Astrocyte (in vitro differentiated cells and primary cell): ENCODE results near the gene C11orf24. TPM values are rescaled to one million over a fixed set of nuclear protein-coding genes. Genes with fewer than 3 reads are reported as not detected.
A peak's percentile ranks its signal among the peaks of the same experiment; 100 is the strongest.

ENCODE experiments used
- DNase-seq: peaks from one replicate; pipeline ENCODE4 v3.0.0-alpha.2; 2010; ENCODE audit warnings: low read depth
- FAIRE-seq: peaks from 2 replicates; lab custom pipeline; 2011; peaks lifted over from hg19 to GRCh38; lab: Jason Lieb, UNC
- H2AFZ ChIP-seq: 2 replicates; pipeline ENCODE4 v1.6.0; 2012; ENCODE audit warnings: low read depth, low read length, inconsistent platforms
- H3K27ac ChIP-seq: 2 replicates; pipeline ENCODE4 v1.5.1; 2011; ENCODE audit warnings: low read depth, low read length, inconsistent platforms
- H3K27me3 ChIP-seq: 2 replicates; pipeline ENCODE4 v1.6.0; 2011; ENCODE audit warnings: low read length, inconsistent platforms; ENCODE audit not compliant: insufficient read depth
- H3K36me3 ChIP-seq: 2 replicates; pipeline ENCODE4 v1.5.1; 2011; ENCODE audit warnings: low read length, inconsistent platforms; ENCODE audit not compliant: insufficient read depth
- H3K4me1 ChIP-seq: 2 replicates; pipeline ENCODE4 v1.5.1; 2011; ENCODE audit warnings: low read length, inconsistent platforms; ENCODE audit not compliant: insufficient read depth
- H3K4me2 ChIP-seq: 2 replicates; pipeline ENCODE4 v1.6.0; 2012; ENCODE audit warnings: low read length, inconsistent platforms
- H3K4me3 ChIP-seq: 2 replicates; pipeline ENCODE4 v1.5.1; 2011; ENCODE audit warnings: low read depth, mild to moderate bottlenecking, low read length, inconsistent platforms; ENCODE audit not compliant: insufficient read depth
- H3K79me2 ChIP-seq: 2 replicates; pipeline ENCODE4 v1.6.0; 2012; ENCODE audit warnings: mild to moderate bottlenecking, low read length, inconsistent platforms; ENCODE audit not compliant: insufficient read depth
- H3K9ac ChIP-seq: 2 replicates; pipeline ENCODE4 v1.6.0; 2012; ENCODE audit warnings: mild to moderate bottlenecking, low read length, inconsistent platforms
- H3K9me3 ChIP-seq: 2 replicates; pipeline ENCODE4 v1.5.1; 2012; ENCODE audit warnings: low read depth, mild to moderate bottlenecking, low read length, inconsistent platforms; ENCODE audit not compliant: insufficient read depth
- H4K20me1 ChIP-seq: 2 replicates; pipeline ENCODE4 v1.6.0; 2012; ENCODE audit warnings: low read length, inconsistent platforms; ENCODE audit not compliant: insufficient read depth
- H3K27ac Mint-ChIP-seq: one replicate; pipeline ENCODE4 v1.8.0; 2021; ENCODE audit warnings: mild to moderate bottlenecking, mixed read lengths; ENCODE audit not compliant: unreplicated experiment
- H3K27me3 Mint-ChIP-seq: one replicate; pipeline ENCODE4 v1.8.0; 2021; ENCODE audit warnings: low read depth, mixed read lengths; ENCODE audit not compliant: unreplicated experiment
- H3K36me3 Mint-ChIP-seq: one replicate; pipeline ENCODE4 v1.8.0; 2021; ENCODE audit warnings: low read depth, mixed read lengths; ENCODE audit not compliant: unreplicated experiment
- H3K4me1 Mint-ChIP-seq: one replicate; pipeline ENCODE4 v1.8.0; 2021; ENCODE audit warnings: low read depth, mixed read lengths; ENCODE audit not compliant: unreplicated experiment
- H3K4me3 Mint-ChIP-seq: one replicate; pipeline ENCODE4 v1.8.0; 2021; ENCODE audit warnings: mild to moderate bottlenecking, moderate library complexity, mixed read lengths; ENCODE audit not compliant: unreplicated experiment
- H3K9me3 Mint-ChIP-seq: one replicate; pipeline ENCODE4 v1.8.0; 2021; ENCODE audit warnings: mild to moderate bottlenecking, mixed read lengths; ENCODE audit not compliant: unreplicated experiment
- CTCF ChIP-seq: IDR thresholded peaks from 2 replicates; pipeline ENCODE4 v1.5.1; 2011; ENCODE audit warnings: low read depth, mild to moderate bottlenecking, inconsistent platforms, low read length, moderate library complexity; ENCODE audit not compliant: insufficient read depth
- EZH2 ChIP-seq: IDR thresholded peaks from 2 replicates; pipeline ENCODE4 v1.6.1; 2012; ENCODE audit warnings: mild to moderate bottlenecking, low read length, inconsistent platforms; ENCODE audit not compliant: insufficient read depth
- total RNA-seq: library from RNA; stranded (reverse); gene quantifications from 2 replicates; pipeline ENCODE4 v1.2.1, GENCODE V29; 2021

The C11orf24 gene
- total RNA-seq, 1 donor from 2014 or later = 79.8 TPM

DNA sequence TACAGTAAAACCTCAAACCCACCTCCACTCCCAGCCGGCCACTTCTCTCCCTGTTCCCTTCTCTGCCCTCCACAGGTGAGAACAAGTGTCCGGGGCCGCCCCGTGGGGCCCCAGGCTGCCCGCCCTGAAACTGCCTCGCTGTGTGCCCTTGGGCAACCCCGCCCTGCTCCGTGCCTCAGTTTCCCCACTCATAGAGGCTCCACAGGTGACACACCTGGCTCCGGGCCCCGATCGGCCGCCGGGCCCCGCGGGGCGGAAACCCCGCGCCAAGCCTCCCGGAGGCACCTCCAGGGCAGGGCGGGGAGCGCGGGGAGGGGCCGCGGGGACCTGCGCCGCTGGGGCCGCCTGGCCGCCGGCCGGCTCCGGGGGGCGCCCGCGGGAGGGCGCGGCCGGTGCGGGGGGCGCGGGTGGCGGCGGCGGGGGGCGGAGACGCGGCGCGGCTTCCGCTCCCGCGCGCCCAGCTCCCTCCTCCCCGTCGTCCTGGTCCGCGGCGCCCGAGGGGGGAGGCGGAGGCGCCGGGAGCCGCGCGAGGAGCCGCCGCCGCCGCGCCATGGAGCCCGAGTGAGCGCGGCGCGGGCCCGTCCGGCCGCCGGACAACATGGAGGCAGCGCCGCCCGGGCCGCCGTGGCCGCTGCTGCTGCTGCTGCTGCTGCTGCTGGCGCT lies 40.5 kb upstream of the C11orf24 start, which contains the start of gene LRP5:
Gene LRP5, plus strand, starts transcription at position 475 of the 663 bp plus-strand sequence. Its CDS starts 124 bp downstream, at position 599.
- peaks cover 32% of the 10 kb centered on the region for H3K4me1 ChIP-seq
- H2AFZ ChIP-seq = peak within 1 kb of the TSS; percentile 72
- Mint-ChIP-seq H3K9me3 (no peaks in the 10 kb centered on the region), H3K4me3 (peak within 1 kb of the TSS; percentile 95), H3K36me3 (no peaks in the 10 kb centered on the region), H3K27me3 (no peaks in the 10 kb centered on the region), H3K27ac (peak within 1 kb of the TSS; percentile 85), H3K4me1 (peaks cover 19% of the 10 kb centered on the region)
- peak within 1 kb of the TSS; percentile 96 for H3K4me2 ChIP-seq
- peaks cover 25% of the 10 kb centered on the region for H4K20me1 ChIP-seq
- H3K79me2 ChIP-seq = peaks cover 42% of the 10 kb centered on the region
- peak within 1 kb of the TSS; percentile 56 for H3K27ac ChIP-seq
- FAIRE-seq (no peak), DNase-seq (no peak)
- no peak for TF ChIP-seq EZH2
- no peak for TF ChIP-seq CTCF
- H3K9ac ChIP-seq = peak within 1 kb of the TSS; percentile 83
- no peaks in the 10 kb centered on the region for H3K27me3 ChIP-seq
- H3K9me3 ChIP-seq = no peaks in the 10 kb centered on the region
- no peaks in the 10 kb centered on the region for H3K36me3 ChIP-seq
- H3K4me3 ChIP-seq = peak within 1 kb of the TSS; percentile 73

DNA sequence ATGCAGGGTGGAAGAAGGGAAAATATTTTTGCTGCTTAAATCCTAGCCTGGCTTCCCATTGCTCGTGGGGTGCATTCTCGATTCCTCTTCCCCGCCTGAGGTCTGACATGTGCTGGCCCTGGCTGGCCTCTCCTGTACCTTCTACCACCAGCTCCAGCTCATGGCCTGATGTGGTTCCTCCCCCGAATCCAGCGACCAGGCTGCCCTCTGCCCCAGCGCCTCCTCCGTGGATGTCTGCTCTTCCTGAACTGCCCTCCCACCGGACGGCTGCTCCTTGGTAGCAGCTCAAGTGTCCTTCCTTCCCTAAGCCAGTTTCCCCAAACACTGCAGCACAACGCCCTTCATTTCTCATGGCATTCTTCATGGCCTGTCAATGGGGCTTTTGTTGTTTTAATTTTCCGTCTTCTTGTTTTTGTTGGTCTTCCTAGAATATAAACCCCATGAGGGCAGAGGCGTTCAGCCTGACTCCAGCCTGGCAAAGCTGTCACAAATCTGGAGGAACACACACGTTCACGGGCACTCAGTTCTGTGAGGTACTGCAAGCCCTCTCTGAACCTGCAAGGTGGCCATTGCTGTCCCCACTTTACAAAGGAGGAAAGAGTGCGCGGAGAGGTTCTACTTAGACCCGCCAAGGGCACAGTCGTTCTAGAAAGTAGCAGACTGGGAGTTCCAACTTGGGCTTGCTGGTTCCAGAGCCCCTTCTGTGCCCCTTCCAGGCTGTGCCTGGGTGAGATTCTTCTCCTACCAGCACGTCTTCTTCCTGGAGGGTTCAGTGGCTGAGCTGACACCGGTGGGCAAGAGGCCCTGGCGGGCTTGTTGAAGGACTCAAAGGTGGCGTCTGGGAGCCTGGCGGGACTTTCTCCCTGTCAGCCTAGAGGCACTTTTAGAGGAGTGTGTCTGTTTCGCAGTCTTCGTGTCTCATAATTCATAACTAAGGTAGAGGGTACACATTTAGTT lies 39.7 kb upstream of the C11orf24 start:
- peaks cover 19% of the 10 kb centered on the region for H3K4me1 Mint-ChIP-seq
- H3K36me3 ChIP-seq = no peaks in the 10 kb centered on the region
- H3K9ac ChIP-seq = no peak overlapping the region
- peaks cover 26% of the 10 kb centered on the region for H3K4me1 ChIP-seq
- no peaks in the 10 kb centered on the region for H3K9me3 ChIP-seq
- peaks cover 17% of the 10 kb centered on the region for H4K20me1 ChIP-seq
- TF ChIP-seq EZH2 = no peak
- no peak for TF ChIP-seq CTCF
- peak overlapping the region; percentile 76 for H3K4me3 Mint-ChIP-seq
- H3K36me3 Mint-ChIP-seq = no peaks in the 10 kb centered on the region
- no peaks in the 10 kb centered on the region for H3K9me3 Mint-ChIP-seq
- no peak overlapping the region for H2AFZ ChIP-seq
- H3K4me2 ChIP-seq = peak overlapping the region; percentile 96
- peaks cover 5% of the 10 kb centered on the region for H3K27me3 Mint-ChIP-seq
- no peak overlapping the region for H3K27ac ChIP-seq
- peaks cover 34% of the 10 kb centered on the region for H3K79me2 ChIP-seq
- no peak overlapping the region for H3K27ac Mint-ChIP-seq
- FAIRE-seq (no peak), DNase-seq (no peak)
- H3K27me3 ChIP-seq = no peaks in the 10 kb centered on the region
- H3K4me3 ChIP-seq = no peak overlapping the region
